HepG2 (cell line): ENCODE data around the gene KREMEN1. TPM values are rescaled to one million over a fixed set of nuclear protein-coding genes. Genes with fewer than 3 reads are reported as not detected.

ENCODE experiments used
- ATAC-seq: fragments of 200-7000 bp; cut with Tn5 transposase; 3 replicates; pipeline ENCODE4 v1.9.1; 2020; ENCODE audit warnings: mild to moderate bottlenecking, moderate library complexity
- BruUV-seq: library from RNA; stranded (reverse); fragments of 400-500 nt; replicated peaks from 2 replicates; lab custom pipeline; 2021; lab: Mats Ljungman, UMichigan
- CTCF ChIA-PET: fragments of 300-600 bp; formaldehyde crosslinking; extraction: SDS; loops from one replicate; lab custom pipeline; 2021; ENCODE audit warnings: low total read pairs, inconsistent platforms, low intra/inter-chr PET ratio; lab: Yijun Ruan, JAX
- POLR2A ChIA-PET: fragments of 350-600 bp; sonication (Branson Sonifier 250); formaldehyde crosslinking; loops from one replicate; lab custom pipeline; 2020; ENCODE audit warnings: antibody characterized with exemption, inconsistent platforms; lab: Yijun Ruan, JAX
- DNase-seq: peaks from one replicate; pipeline ENCODE4 v3.0.0-alpha.2; 2015; ENCODE audit warnings: low spot score
- FAIRE-seq: peaks from 3 replicates; lab custom pipeline; 2011; peaks lifted over from hg19 to GRCh38; lab: Jason Lieb, UNC
- H2AFZ ChIP-seq: one replicate; pipeline ENCODE4 v1.6.1; 2011; ENCODE audit warnings: low read length, inconsistent platforms
- H3K27ac ChIP-seq: fragments of 300-600 bp; 3 replicates; pipeline ENCODE4 v1.8.0; 2011; ENCODE audit warnings: mixed run types, mild to moderate bottlenecking, mixed read lengths, low read length, inconsistent platforms; ENCODE audit not compliant: insufficient read depth; ENCODE audit errors: extremely low read length
- H3K27me3 ChIP-seq, 2 experiments: fragments of 200-600 bp in 1 of 2; 2 replicates in 1 of 2; 3 replicates in 1 of 2; pipeline versions ENCODE4 v1.6.0 to v1.8.0; 2011; ENCODE audit warnings: low read length in 2 of 2, mild to moderate bottlenecking in 2 of 2, moderate library complexity in 2 of 2, inconsistent platforms in 1 of 2; ENCODE audit not compliant: insufficient read depth in 2 of 2, control insufficient read depth in 1 of 2
- H3K36me3 ChIP-seq, 2 experiments: fragments of 200-600 bp in 1 of 2; replicated peaks in 1 of 2; 2 replicates in 1 of 2; 3 replicates in 1 of 2; pipeline versions ENCODE4 v1.5.1 to v1.8.0; 2011; ENCODE audit warnings: low read length in 2 of 2, inconsistent platforms in 1 of 2; ENCODE audit not compliant: insufficient read depth in 2 of 2, control insufficient read depth in 1 of 2
- H3K4me1 ChIP-seq: 2 replicates; pipeline ENCODE4 v1.5.1; 2012; ENCODE audit warnings: low read length, inconsistent platforms; ENCODE audit not compliant: insufficient read depth
- H3K4me2 ChIP-seq: 2 replicates; pipeline ENCODE4 v1.6.0; 2011; ENCODE audit warnings: low read depth, low read length, inconsistent platforms
- H3K4me3 ChIP-seq, 3 experiments: fragments of 200-600 bp in 1 of 3; sonication (generic), shearing (Covaris generic) in 1 of 3; replicated peaks in 1 of 3; 2 replicates each; pipeline ENCODE4 v1.5.1; 2011 to 2016; ENCODE audit warnings: low read length in 3 of 3, inconsistent platforms in 2 of 3, low read depth in 2 of 3, mild to moderate bottlenecking in 2 of 3, control low read depth in 1 of 3, mixed read lengths in 1 of 3; ENCODE audit not compliant: insufficient read depth in 1 of 3
- H3K79me2 ChIP-seq: one replicate; pipeline ENCODE4 v1.6.1; 2011; ENCODE audit warnings: low read length, inconsistent platforms; ENCODE audit not compliant: insufficient read depth
- H3K9ac ChIP-seq: 2 replicates; pipeline ENCODE4 v1.6.0; 2011; ENCODE audit warnings: mild to moderate bottlenecking, low read depth, low read length, inconsistent platforms; ENCODE audit not compliant: insufficient read depth
- H3K9me3 ChIP-seq: 2 replicates; pipeline ENCODE4 v1.5.1; 2012; ENCODE audit warnings: mild to moderate bottlenecking, low read length
- H4K20me1 ChIP-seq: 2 replicates; pipeline ENCODE4 v1.6.0; 2011; ENCODE audit warnings: inconsistent platforms, mild to moderate bottlenecking, low read length, moderate library complexity; ENCODE audit not compliant: insufficient read depth
- CBFB ChIP-seq: sonication (generic); formaldehyde crosslinking; IDR thresholded peaks from 2 replicates; pipeline ENCODE4 v1.4.0; 2020; ENCODE audit warnings: missing genetic modification reagents
- CBX5 ChIP-seq: sonication (generic); formaldehyde crosslinking; IDR thresholded peaks from 2 replicates; pipeline ENCODE4 v1.4.0; 2020; ENCODE audit warnings: missing genetic modification reagents, borderline replicate concordance
- FOXJ3 ChIP-seq: sonication (generic); formaldehyde crosslinking; IDR thresholded peaks from 2 replicates; pipeline ENCODE4 v1.4.0; 2020; ENCODE audit warnings: missing genetic modification reagents, mild to moderate bottlenecking, borderline replicate concordance
- NR2C2 ChIP-seq: sonication (generic); formaldehyde crosslinking; IDR thresholded peaks from 2 replicates; pipeline ENCODE4 v1.4.0; 2020; ENCODE audit warnings: missing genetic modification reagents, mild to moderate bottlenecking, moderate library complexity, borderline replicate concordance
- PCBP2 ChIP-seq: fragments of 200-400 bp; formaldehyde crosslinking; optimal IDR thresholded peaks from 2 replicates; pipeline ENCODE3; 2018; ENCODE audit warnings: low read length, low read depth; ENCODE audit not compliant: poor library complexity, severe bottlenecking
- PRDM15 ChIP-seq: sonication (generic); formaldehyde crosslinking; IDR thresholded peaks from 2 replicates; pipeline ENCODE4 v1.4.0; 2020; ENCODE audit warnings: missing genetic modification reagents
- SKI ChIP-seq: fragments of 450-650 bp; IDR thresholded peaks from one replicate; pipeline ENCODE4 v1.6.1; 2018; ENCODE audit warnings: mild to moderate bottlenecking; ENCODE audit not compliant: partially characterized antibody
- TAF1 ChIP-seq: sonication (generic); formaldehyde crosslinking; IDR thresholded peaks from 2 replicates; pipeline ENCODE4 v1.4.0; 2020; ENCODE audit warnings: missing genetic modification reagents
- TOPORS ChIP-seq: sonication (generic); formaldehyde crosslinking; IDR thresholded peaks from 2 replicates; pipeline ENCODE4 v1.8.0; 2023; ENCODE audit warnings: mild to moderate bottlenecking, missing genetic modification reagents
- ZBTB21 ChIP-seq: sonication (generic); formaldehyde crosslinking; IDR thresholded peaks from 2 replicates; pipeline ENCODE4 v1.4.0; 2020; ENCODE audit warnings: missing genetic modification reagents
- ZFX ChIP-seq: sonication (generic); formaldehyde crosslinking; IDR thresholded peaks from 2 replicates; pipeline ENCODE4 v1.4.0; 2020; ENCODE audit warnings: mild to moderate bottlenecking, low read depth, missing genetic modification reagents, moderate library complexity
- ZMYM2 ChIP-seq: sonication (generic); formaldehyde crosslinking; IDR thresholded peaks from 2 replicates; pipeline ENCODE4 v1.8.0; 2022; ENCODE audit warnings: mild to moderate bottlenecking, missing genetic modification reagents
- ZNF343 ChIP-seq: sonication (generic); formaldehyde crosslinking; IDR thresholded peaks from 2 replicates; pipeline ENCODE4 v1.4.0; 2020; ENCODE audit warnings: mild to moderate bottlenecking, missing genetic modification reagents
- ZNF350 ChIP-seq: sonication (generic); formaldehyde crosslinking; IDR thresholded peaks from 2 replicates; pipeline ENCODE4 v1.4.0; 2020; ENCODE audit warnings: mild to moderate bottlenecking, low read depth, missing genetic modification reagents, borderline replicate concordance
- ZNF501 ChIP-seq: sonication (generic); formaldehyde crosslinking; IDR thresholded peaks from 2 replicates; pipeline ENCODE4 v1.5.1; 2020; ENCODE audit warnings: mild to moderate bottlenecking, moderate library complexity, missing genetic modification reagents
- ZNF747 ChIP-seq: sonication (generic); formaldehyde crosslinking; IDR thresholded peaks from 2 replicates; pipeline ENCODE4 v1.8.1; 2023; ENCODE audit warnings: missing genetic modification reagents, mild to moderate bottlenecking, borderline replicate concordance
- ZNF891 ChIP-seq: sonication (generic); formaldehyde crosslinking; IDR thresholded peaks from 2 replicates; pipeline ENCODE4 v1.5.0; 2020; ENCODE audit warnings: mild to moderate bottlenecking, missing genetic modification reagents
- WGBS: methylation state at CpG from one replicate; pipeline ENCODE4 v1.1.6; 2017; ENCODE audit warnings: low lambda C conversion rate; 5-methylcytosine and 5-hydroxymethylcytosine counted together
- in situ Hi-C: cut with HindIII; loops from 2 replicates; pipeline ENCODE4 v1.10.0; 2017; ENCODE audit warnings: low pct_unique_long_range_greater_than_20kb; ENCODE audit not compliant: extremely low pct_ligation_motif_present
- intact Hi-C: fragments of 100-400 bp; cut with micrococcal nuclease; formaldehyde crosslinking; loops from one replicate; pipeline ENCODE4 v1.10.0; 2022; ENCODE audit not compliant: unreplicated experiment
- polyA plus RNA-seq, 8 experiments: library from polyadenylated mRNA; depleted of rRNA in 3 of 8; stranded (reverse) in 7 of 8; unstranded in 1 of 8; fragments of >200 nt; fragmentation: Illumina TruSeq in 4 of 8; extraction: Trizol in 4 of 8; gene quantifications; 2 replicates each; pipeline versions ENCODE4 v1.2.1 to v1.2.3, GENCODE V29; 2011 to 2016; ENCODE audit warnings: low read depth in 4 of 8, missing spikeins in 1 of 8, mixed read lengths in 1 of 8; ENCODE audit not compliant: insufficient read depth in 1 of 8
- total RNA-seq, 5 experiments: library from RNA; depleted of rRNA; stranded (reverse); fragments of >200 nt; fragmentation: Illumina TruSeq; extraction: Trizol; gene quantifications; 2 replicates each; pipeline ENCODE4 v1.2.3, GENCODE V29; 2016; ENCODE audit warnings: low read depth in 1 of 5
- TF ChIP-seq, protein P1 (sequence below): sonication (generic); formaldehyde crosslinking; IDR thresholded peaks from 2 replicates; pipeline ENCODE4 v1.4.0; 2020; ENCODE audit warnings: mild to moderate bottlenecking, missing genetic modification reagents

Gene KREMEN1
- total and polyA plus RNA-seq, 2 of the 13 experiments (the other 11 are each of a cell fraction or from before 2014, with no cell fraction given), result 9.8 to 13.8 TPM

GRCh38 chr22:29074276-29074772 is 1.5 kb downstream of the KREMEN1 start:
- H3K4me2 ChIP-seq, result peak overlapping the region; percentile 87
- H3K9me3 ChIP-seq, result no peaks in the 10 kb centered on the region
- no peak overlapping the region for H3K27ac ChIP-seq
- DNase-seq (no peak), FAIRE-seq (no peak), ATAC-seq (no peak)
- POLR2A ChIA-PET, result interaction anchor here (1.2 to 1.8 kb wide), 2 partner anchors 21 to 23 kb away, joined by 4 to 5 read pairs; no protein-coding TSS in a partner anchor
- no TSS peak for BruUV-seq
- in situ Hi-C loops, result loop anchor here (5.0 kb wide), 1 partner anchor 78 kb away; no protein-coding TSS in a partner anchor
- peaks cover 46% of the 10 kb centered on the region for H3K4me1 ChIP-seq
- WGBS, result 43% methylated on average over 10 of the region's 10 CpGs
- CTCF ChIA-PET, result interaction anchor here (0.5 kb wide), 1 partner anchor 31 kb away, joined by 3 read pairs; no protein-coding TSS in a partner anchor
- intact Hi-C loops, result loop anchor here (5.0 kb wide), 1 partner anchor 78 kb away; no protein-coding TSS in a partner anchor
- H3K9ac ChIP-seq, result peak overlapping the region; percentile 73; the same call in 1 of the 2 replicates
- H3K4me3 ChIP-seq, result peak overlapping the region; percentile 67 to 84 (median 76); a peak in 5 of 6 replicates
- 0 out of 2 replicates have a peak, but pooled peaks cover 4% of the 10 kb centered on the region for H4K20me1 ChIP-seq
- no peaks in the 10 kb centered on the region for H3K79me2 ChIP-seq
- no peak overlapping the region for H2AFZ ChIP-seq
- H3K27me3 ChIP-seq, result no peaks in the 10 kb centered on the region
- no peaks in the 10 kb centered on the region for H3K36me3 ChIP-seq
- TF ChIP-seq, protein P1, sequence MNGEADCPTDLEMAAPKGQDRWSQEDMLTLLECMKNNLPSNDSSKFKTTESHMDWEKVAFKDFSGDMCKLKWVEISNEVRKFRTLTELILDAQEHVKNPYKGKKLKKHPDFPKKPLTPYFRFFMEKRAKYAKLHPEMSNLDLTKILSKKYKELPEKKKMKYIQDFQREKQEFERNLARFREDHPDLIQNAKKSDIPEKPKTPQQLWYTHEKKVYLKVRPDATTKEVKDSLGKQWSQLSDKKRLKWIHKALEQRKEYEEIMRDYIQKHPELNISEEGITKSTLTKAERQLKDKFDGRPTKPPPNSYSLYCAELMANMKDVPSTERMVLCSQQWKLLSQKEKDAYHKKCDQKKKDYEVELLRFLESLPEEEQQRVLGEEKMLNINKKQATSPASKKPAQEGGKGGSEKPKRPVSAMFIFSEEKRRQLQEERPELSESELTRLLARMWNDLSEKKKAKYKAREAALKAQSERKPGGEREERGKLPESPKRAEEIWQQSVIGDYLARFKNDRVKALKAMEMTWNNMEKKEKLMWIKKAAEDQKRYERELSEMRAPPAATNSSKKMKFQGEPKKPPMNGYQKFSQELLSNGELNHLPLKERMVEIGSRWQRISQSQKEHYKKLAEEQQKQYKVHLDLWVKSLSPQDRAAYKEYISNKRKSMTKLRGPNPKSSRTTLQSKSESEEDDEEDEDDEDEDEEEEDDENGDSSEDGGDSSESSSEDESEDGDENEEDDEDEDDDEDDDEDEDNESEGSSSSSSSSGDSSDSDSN (CRISPR knock-in tag), result peak; percentile 35; the same call in 1 of the 2 replicates
- TF ChIP-seq ZBTB21 (CRISPR knock-in tag) (no peak), CBX5 (CRISPR knock-in tag) (peak; percentile 30; the same call in 1 of the 2 replicates), ZNF350 (CRISPR knock-in tag) (0 out of 2 replicates have a peak, but pooled peaks have one; percentile 4), ZFX (CRISPR knock-in tag) (peak; percentile 32; the same call in 1 of the 2 replicates), NR2C2 (0 out of 2 replicates have a peak, but pooled peaks have one; percentile 28), SKI (peak; percentile 5), PRDM15 (CRISPR knock-in tag) (peak; percentile 88), ZNF891 (CRISPR knock-in tag) (0 out of 2 replicates have a peak, but pooled peaks have one; percentile 1), ZMYM2 (CRISPR knock-in tag) (peak; percentile 8; the same call in 1 of the 2 replicates), PCBP2 (no peak), CBFB (CRISPR knock-in tag) (no peak), FOXJ3 (CRISPR knock-in tag) (no peak), TAF1 (no peak), ZNF343 (CRISPR knock-in tag) (0 out of 2 replicates have a peak, but pooled peaks have one; percentile 49), TOPORS (CRISPR knock-in tag) (0 out of 2 replicates have a peak, but pooled peaks have one; percentile 26), ZNF501 (CRISPR knock-in tag) (0 out of 2 replicates have a peak, but pooled peaks have one; percentile 3), ZNF747 (CRISPR knock-in tag) (0 out of 2 replicates have a peak, but pooled peaks have one; percentile 1)
